ENCODE data around the gene GPC5. TPM values are rescaled to one million over a fixed set of nuclear protein-coding genes. Genes with fewer than 3 reads are reported as not detected.

GPC5 gene
- total and polyA plus RNA-seq, 9 of the 15 experiments (the other 6 are each of a cell fraction or from before 2014, with no cell fraction given), result 0.18 to 0.27 TPM; not detected in 7

DNA sequence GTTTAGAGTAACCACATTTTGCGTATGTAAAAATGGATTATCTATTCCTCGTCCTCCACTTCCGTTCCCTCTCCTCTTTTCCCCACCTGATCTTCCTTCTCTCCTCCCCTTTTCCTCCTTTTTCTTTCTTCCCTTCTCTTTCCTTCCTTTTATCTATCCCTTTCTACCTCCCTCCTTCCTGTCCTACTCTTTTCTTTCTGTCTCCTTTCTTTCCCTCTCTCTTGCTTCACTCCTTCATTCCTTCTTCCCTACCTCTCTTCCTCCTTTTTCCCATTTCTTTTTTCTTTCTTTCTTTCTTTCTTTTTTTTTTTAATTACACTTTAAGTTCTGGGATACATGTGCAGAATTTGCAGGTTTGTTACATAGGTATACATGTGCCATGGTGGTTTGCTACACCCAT, 1139.7 kb downstream of the GPC5 start (continued):
- TF ChIP-seq TAF15 (IDR thresholded peaks at IDR 0.05; ENCODE audit: low read depth, low read length), result no peak
- TF ChIP-seq BDP1 (IDR thresholded peaks at IDR 0.05; ENCODE audit: insufficient read depth, insufficient read length), result no peak
- TF ChIP-seq, protein P1, sequence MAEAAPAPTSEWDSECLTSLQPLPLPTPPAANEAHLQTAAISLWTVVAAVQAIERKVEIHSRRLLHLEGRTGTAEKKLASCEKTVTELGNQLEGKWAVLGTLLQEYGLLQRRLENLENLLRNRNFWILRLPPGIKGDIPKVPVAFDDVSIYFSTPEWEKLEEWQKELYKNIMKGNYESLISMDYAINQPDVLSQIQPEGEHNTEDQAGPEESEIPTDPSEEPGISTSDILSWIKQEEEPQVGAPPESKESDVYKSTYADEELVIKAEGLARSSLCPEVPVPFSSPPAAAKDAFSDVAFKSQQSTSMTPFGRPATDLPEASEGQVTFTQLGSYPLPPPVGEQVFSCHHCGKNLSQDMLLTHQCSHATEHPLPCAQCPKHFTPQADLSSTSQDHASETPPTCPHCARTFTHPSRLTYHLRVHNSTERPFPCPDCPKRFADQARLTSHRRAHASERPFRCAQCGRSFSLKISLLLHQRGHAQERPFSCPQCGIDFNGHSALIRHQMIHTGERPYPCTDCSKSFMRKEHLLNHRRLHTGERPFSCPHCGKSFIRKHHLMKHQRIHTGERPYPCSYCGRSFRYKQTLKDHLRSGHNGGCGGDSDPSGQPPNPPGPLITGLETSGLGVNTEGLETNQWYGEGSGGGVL (CRISPR knock-in tag; IDR thresholded peaks at IDR 0.05), result peak; percentile 39; the same call in 1 of the 2 replicates
- TF ChIP-seq, protein P2, sequence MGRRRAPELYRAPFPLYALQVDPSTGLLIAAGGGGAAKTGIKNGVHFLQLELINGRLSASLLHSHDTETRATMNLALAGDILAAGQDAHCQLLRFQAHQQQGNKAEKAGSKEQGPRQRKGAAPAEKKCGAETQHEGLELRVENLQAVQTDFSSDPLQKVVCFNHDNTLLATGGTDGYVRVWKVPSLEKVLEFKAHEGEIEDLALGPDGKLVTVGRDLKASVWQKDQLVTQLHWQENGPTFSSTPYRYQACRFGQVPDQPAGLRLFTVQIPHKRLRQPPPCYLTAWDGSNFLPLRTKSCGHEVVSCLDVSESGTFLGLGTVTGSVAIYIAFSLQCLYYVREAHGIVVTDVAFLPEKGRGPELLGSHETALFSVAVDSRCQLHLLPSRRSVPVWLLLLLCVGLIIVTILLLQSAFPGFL (CRISPR knock-in tag; IDR thresholded peaks at IDR 0.05), result no peak
- 0 out of 2 replicates have a peak, but pooled peaks have one; percentile 6 for TF ChIP-seq NCOR1 (IDR thresholded peaks at IDR 0.05)
- TF ChIP-seq, protein P3, sequence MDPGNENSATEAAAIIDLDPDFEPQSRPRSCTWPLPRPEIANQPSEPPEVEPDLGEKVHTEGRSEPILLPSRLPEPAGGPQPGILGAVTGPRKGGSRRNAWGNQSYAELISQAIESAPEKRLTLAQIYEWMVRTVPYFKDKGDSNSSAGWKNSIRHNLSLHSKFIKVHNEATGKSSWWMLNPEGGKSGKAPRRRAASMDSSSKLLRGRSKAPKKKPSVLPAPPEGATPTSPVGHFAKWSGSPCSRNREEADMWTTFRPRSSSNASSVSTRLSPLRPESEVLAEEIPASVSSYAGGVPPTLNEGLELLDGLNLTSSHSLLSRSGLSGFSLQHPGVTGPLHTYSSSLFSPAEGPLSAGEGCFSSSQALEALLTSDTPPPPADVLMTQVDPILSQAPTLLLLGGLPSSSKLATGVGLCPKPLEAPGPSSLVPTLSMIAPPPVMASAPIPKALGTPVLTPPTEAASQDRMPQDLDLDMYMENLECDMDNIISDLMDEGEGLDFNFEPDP (CRISPR knock-in tag; IDR thresholded peaks at IDR 0.05), result no peak
- TF ChIP-seq GABPB1 (CRISPR knock-in tag; IDR thresholded peaks at IDR 0.05), result no peak
- TF ChIP-seq RBM22 (IDR thresholded peaks at IDR 0.05; ENCODE audit: low read depth, low read length, poor library complexity, severe bottlenecking), result no peak
- TF ChIP-seq HDAC1 (IDR thresholded peaks at IDR 0.05), result peak in 1 of 2 experiments; percentile 40; a peak in 1 of 4 replicates
